NB4 (cell line): Measurements from ENCODE around the gene CCDC122.
A peak's percentile ranks its signal among the peaks of the same experiment; 100 is the strongest.

Experiments
- DNase-seq: peaks from one replicate; pipeline ENCODE4 v3.0.0; 2010; ENCODE audit warnings: low read depth
- H3K4me3 ChIP-seq: one replicate; pipeline ENCODE4 v1.5.1; 2011; ENCODE audit warnings: mild to moderate bottlenecking, low read depth, low read length, moderate library complexity
- MYC ChIP-seq: IDR thresholded peaks from 2 replicates; pipeline ENCODE4 v1.6.1; 2011; ENCODE audit warnings: low read depth, low read length
- POLR2A ChIP-seq: IDR thresholded peaks from 2 replicates; pipeline ENCODE4 v1.6.1; 2011; ENCODE audit warnings: mild to moderate bottlenecking; ENCODE audit not compliant: insufficient read length; ENCODE audit errors: extremely low read depth
- TF ChIP-seq, protein P1 (sequence below): IDR thresholded peaks from one replicate; pipeline ENCODE4 v1.5.1; 2012; ENCODE audit warnings: low read depth, low read length
- TF ChIP-seq, protein P2 (sequence below): IDR thresholded peaks from 2 replicates; pipeline ENCODE4 v1.6.1; 2011; ENCODE audit warnings: low read depth, low read length

The CCDC122 gene

DNA sequence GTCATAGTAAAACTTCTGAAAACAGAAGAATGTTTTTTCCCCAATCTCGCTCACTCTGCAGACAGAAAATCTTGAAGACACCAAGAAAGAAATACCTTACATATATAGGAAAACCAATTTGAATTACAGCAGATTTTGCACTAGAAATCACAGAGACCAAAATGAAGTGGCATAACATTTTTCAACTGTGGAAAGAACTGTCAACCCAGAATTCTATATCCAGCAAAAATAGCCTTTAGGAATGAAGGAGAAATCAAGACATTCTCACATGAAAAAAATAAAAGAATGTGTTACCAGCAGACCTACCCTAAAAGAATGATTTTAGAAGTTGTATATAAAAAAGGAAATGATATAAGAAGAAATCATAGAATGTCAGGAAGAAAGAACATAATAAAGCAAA, 28.7 kb downstream of the CCDC122 start:
- no peak overlapping the region for H3K4me3 ChIP-seq
- no peak for DNase-seq
- TF ChIP-seq POLR2A (no peak), MYC (no peak)
- TF ChIP-seq, protein P1, sequence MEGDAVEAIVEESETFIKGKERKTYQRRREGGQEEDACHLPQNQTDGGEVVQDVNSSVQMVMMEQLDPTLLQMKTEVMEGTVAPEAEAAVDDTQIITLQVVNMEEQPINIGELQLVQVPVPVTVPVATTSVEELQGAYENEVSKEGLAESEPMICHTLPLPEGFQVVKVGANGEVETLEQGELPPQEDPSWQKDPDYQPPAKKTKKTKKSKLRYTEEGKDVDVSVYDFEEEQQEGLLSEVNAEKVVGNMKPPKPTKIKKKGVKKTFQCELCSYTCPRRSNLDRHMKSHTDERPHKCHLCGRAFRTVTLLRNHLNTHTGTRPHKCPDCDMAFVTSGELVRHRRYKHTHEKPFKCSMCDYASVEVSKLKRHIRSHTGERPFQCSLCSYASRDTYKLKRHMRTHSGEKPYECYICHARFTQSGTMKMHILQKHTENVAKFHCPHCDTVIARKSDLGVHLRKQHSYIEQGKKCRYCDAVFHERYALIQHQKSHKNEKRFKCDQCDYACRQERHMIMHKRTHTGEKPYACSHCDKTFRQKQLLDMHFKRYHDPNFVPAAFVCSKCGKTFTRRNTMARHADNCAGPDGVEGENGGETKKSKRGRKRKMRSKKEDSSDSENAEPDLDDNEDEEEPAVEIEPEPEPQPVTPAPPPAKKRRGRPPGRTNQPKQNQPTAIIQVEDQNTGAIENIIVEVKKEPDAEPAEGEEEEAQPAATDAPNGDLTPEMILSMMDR, result no peak
- TF ChIP-seq, protein P2, sequence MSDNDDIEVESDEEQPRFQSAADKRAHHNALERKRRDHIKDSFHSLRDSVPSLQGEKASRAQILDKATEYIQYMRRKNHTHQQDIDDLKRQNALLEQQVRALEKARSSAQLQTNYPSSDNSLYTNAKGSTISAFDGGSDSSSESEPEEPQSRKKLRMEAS, result no peak

DNA sequence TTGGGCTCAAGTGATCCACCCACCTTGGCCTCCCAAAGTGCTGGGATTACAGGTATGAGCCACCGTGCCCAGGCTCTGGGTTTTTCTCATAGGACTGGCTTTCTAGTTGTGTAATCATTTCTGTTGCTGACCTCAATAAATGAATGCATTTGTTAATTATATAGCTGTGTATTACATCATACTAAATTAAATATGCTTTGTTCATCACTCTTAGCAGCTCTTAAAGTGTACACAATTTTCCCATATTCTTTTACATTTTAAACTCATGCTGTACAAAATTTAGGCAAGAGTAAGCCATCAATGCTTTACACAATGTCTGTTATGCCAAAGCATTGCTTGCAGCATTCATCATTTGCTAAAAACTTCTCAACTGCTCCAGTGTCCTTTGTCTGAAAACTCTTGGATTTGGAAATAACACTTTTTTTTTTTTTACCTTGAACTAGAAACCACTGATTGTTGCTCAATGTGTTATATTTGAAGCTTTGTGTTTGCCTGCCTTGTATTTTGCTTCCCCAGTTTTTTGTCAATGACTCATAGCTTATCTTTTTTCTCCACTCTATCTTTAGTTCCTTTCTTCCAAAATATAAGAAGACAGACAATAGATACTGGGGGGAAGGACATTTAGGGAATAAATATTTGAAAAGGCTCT, 31.4 kb downstream of the CCDC122 start:
- peak; percentile 81 for DNase-seq
- H3K4me3 ChIP-seq, result no peak overlapping the region
- TF ChIP-seq, protein P2, result no peak
- TF ChIP-seq, protein P1, result no peak
- TF ChIP-seq POLR2A, result no peak
- no peak for TF ChIP-seq MYC

DNA sequence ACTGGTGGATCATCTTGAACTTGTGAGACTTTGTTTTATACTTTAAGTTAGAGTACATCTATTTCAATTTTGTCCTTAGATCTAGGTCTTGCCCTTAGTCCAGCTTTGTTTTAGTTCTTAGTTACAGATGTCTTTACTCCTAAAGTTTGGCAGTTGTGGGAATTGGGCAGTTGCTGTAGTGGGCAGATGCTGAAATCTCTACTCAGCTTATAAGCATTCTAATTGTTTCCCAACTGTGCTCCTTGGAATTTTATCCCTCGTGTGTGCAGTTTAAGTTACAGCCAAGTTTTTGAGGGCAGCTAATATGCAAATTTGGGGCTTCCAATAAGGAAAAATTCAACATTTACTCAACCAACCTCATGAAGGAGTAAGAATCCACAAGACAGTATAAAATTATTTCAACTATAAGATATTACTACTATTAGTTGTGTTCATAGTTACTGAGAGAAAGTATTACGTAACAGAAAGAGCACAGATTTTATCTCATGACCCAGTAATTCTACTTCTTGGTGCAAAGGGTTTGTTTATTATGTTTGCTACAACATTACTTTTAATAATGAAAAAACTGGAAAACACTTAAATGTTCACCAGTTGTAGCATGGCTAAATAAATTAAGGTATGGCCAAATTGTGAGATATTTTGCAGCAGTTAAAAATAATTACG, 32.9 kb downstream of the CCDC122 start:
- DNase-seq, result no peak

DNA sequence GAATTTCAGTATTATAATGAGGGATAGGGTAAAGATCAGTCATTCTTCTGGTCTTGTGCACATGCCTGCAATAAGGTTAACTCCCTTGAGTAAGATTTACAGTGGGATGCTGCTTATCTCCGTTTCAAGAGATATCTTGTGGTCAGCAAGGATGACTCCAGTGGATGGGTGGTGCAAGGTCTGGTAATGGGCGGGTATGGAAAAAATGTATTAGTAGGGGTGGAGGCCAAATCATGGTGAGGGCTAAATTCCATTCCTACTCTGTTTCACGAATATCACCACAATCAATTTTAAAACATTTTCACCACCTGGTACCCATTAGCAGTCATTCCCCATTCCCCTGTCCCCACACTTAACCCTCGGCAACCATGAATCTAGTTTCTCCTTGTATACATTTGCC, 40.6 kb downstream of the CCDC122 start:
- peak; percentile 34 for DNase-seq
- no peak overlapping the region for H3K4me3 ChIP-seq
- no peak for TF ChIP-seq MYC
- TF ChIP-seq, protein P2, result no peak
- TF ChIP-seq, protein P1, result no peak
- TF ChIP-seq POLR2A, result no peak

More for the DNA sequence above, 32.9 kb downstream of the CCDC122 start:
- no peak overlapping the region for H3K4me3 ChIP-seq
- TF ChIP-seq, protein P1, result no peak
- TF ChIP-seq, protein P2, result no peak
- TF ChIP-seq POLR2A (no peak), MYC (no peak)

DNA sequence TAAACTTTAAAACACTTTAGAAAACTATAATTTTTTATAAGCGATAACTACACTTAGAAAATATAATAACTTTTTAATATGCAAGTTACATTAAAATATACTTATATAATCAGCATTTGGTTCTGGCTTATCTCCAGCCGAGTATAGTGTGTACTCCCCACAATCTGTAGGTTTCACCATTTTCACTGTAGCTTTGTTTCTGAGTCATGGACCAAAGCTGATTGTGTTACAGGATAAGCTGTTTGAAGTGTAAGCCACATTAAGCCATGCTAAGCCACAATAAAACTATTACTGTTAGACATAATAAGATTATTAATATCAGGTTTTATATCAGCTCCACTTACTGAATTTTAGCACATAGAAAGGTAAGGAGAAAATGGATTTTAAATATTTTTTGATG, 43.8 kb downstream of the CCDC122 start:
- TF ChIP-seq, protein P1, result no peak
- TF ChIP-seq, protein P2, result no peak
- TF ChIP-seq MYC, result no peak
- TF ChIP-seq POLR2A, result no peak
- H3K4me3 ChIP-seq, result no peak overlapping the region
- no peak for DNase-seq
